DMS114 treated with DMSO at 0.1 percent for 48 hours (cell line): ENCODE data around the gene SLC35D1.
"Not testable (repeated sequence)": the region's sequence is repeated elsewhere in the genome, so short reads cannot be mapped to it uniquely, and the experiment has no call there.

ENCODE experiments used
- DNase-seq: peaks from one replicate; lab custom pipeline; 2025; ENCODE audit not compliant: unreplicated experiment; lab: John Stamatoyannopoulos, UW

Gene SLC35D1

DNA sequence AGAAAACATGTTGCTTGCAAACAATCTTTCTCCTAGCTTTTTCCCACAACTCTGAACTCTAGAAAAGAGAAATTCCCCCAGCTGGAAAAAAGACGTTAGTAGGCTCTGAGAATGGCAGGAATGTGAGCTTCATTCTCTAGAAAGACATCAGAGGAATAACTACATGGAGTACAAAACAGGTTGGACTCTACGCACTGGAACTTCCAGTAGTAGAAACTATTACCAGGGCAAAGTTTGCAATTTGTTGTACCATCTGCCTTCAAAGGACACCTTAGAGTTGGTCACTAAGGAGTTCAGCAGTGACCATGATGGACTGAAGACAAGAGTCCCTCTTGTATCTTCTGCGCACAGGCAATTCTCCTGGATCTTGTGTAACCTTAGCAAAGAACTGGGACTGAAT lies 60.9 kb downstream of the SLC35D1 start:
- no peak for DNase-seq

DNA sequence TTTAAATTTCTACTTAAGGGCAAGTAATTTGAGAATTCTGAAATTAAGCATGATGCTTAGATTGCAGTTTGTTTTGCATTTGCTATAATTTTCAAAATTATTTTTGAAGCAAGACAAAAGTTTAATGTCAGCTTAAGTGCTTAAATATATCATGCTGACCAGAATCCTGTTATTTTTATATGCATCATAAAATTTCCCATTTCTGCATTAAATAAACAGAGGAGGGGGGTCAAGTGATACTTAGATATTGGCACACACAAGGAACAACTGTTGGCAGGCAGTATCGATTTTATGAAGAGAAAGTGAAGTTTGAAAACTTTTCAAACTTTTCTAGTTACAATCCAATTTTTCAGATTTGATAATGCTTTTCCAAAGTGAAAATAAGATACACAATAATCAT lies 68.1 kb downstream of the SLC35D1 start:
- no peak for DNase-seq

DNA sequence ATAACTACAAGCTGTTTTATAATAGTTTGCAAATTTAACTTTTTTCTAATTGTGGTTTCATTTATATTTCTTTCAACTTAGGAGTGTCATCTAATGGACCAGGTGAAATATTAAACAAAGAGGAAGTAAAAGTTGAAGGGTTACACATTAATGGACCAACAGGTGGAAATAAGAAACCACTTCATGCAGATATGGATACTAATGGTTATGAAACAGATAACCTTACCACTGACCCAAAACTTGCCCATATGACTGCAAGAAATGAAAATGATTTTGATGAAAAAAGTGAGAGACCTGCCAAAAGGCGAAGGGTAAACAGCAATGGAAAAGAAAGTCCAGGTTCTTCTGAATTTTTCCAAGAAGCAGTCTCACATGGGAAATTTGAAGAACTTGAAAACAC lies 69.5 kb downstream of the SLC35D1 start:
- DNase-seq, result no peak

DNA sequence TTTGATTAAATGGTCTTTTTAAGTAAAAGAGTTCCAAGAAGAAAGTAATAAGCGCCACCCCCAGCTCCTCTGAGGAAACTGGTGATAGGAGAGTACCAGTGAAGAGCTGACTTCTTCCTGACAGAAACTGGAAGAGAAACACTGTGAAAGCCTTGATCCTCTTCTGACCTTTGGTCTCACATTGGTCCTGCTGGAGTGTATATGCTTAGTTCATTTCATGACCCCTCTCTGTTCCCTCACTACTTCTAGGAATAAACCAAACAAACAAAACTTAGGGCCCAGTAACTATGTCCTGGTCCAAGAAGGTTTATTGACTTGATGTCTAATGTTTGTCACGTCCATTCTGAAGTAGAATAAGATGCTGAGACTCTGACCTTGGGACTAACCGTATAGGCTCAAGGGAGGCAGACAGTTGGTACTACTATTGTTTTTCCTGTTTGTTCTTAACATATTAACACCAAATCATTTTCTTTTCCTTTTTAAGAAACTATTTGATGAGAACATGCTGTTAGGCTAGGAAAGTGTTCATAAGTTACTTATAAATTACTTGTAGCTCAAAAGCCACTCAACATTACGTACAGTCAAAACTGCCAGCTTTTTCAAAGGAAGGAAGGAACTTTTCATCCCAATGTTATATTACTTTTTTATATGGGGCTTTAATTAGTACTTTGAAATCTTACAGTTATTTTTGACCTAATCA lies 71.2 kb downstream of the SLC35D1 start:
- no peak for DNase-seq

DNA sequence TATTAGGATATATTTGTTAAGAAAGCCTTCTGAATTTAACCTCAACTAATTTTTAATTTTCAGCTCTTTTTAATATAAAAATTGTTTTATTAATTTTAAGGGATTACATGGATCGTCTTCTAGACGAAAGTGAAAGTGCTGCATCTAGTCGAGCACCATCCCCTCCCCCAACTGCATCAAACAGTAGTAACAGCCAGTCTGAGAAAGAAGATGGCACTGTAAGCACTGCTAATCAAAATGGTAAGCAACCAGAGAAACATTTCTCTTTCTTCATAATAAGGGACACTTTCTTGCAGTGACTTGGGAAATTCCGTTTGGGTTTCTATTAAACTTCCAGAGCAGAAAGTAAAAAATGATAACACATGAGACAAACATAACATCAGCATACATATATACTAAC lies 72.3 kb downstream of the SLC35D1 start:
- no peak for DNase-seq

DNA sequence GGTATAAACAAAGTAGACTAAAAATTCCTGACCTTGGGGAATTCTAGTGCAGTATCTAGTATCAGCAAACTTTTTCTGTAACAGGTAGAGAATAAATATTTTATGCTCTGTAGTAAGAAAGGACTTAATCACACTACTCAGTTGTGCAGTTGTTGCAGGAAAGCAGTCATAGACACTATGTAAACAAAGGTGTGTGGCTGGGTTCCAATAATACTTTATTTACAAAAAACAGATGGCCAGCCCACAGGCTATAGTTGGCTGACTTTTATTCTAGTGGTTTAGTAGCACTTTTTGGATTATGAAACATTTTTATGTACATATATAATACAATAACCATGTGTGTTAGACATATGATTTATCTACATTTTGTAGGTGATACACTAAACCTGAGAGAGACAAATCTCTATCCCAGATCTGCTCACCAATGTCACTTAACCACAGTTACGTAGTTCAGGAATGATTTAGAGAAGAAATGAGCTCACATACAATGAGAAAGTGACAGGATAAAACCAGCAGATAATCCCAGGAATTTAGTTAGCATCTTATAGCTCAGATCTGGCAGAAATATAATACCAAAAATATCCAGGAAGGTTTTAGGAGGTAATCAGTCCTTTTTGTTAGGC lies 73.1 kb downstream of the SLC35D1 start:
- no peak for DNase-seq

DNA sequence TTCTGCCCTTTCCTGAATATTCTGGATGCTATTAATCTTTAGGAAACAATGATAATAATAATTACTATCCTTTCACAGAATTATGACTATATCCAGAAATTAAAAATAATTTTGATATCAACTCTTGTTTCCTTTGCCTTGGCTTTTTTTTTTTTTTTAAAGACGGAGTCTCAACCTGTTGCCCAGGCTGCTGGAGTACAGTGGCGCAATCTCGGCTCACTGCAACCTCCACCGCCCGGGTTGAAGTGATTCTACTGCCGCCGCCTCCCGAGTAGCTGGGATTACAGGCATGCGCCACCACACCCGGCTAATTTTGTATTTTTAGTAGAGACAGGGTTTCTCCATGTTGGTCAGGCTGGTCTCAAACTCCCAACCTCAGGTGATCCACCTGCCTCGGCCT lies 74.3 kb downstream of the SLC35D1 start:
- not testable (repeated sequence) for DNase-seq

DNA sequence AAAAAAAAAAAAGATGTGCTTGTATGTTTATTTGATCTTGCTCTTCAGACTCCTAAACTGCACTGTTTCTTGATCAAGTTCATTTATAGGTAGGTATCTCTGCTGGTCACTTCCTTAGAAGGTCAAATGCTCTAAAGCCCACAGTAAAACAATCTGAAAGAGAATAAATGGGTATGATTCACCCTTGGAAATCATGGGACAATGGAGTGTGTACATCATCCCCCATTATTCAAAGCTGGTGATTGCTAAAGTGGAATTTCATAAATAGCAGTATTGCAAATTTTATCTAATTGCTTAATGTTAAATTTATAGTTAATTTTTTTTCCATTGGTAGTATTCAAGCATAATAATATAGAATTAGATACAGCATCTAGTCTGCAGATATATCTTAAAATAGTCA lies 75.7 kb downstream of the SLC35D1 start:
- no peak for DNase-seq

DNA sequence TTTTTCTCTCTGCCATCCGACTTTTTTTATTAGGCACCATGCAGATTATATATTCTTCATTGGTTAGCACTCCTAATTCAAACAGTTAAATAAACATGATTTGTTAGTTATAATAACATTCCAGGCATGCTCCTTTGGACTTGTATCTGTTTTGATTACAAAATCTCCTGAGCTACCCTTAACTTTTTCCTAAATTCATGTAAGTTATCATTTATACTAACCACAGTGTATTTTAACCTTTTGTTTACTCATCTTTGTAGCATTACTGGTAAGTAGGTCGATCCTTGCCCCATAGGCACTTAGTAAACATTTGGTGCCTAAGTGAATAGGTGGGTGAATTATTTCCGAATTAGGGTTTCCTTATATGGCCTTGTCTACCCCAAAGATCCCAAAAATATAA lies 85.4 kb downstream of the SLC35D1 start:
- no peak for DNase-seq

DNA sequence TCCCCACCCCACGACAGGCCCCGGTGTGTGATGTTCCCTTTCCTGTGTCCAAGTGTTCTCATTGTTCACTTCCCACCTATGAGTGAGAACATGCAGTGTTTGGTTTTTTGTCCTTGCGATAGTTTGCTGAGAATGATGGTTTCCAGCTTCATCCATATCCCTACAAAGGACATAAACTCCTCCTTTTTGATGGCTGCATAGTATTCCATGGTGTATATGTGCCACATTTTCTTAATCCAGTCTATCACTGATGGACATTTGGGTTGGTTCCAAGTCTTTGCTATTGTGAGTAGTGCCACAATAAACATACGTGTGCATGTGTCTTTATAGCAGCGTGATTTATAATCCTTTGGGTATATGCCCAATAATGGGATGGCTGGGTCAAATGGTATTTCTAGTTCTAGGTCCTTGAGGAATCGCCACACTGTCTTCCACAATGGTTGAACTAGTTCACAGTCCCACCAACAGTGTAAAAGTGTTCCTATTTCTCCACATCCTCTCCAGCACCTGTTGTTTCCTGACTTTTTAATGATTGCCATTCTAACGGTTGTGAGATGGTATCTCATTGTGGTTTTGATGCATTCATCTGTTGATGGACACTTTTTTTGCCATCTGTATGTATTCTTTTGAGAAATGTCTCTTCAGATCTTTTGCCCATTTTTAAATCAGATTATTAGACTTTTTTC lies 87.6 kb downstream of the SLC35D1 start:
- DNase-seq, result not testable (repeated sequence)

DNA sequence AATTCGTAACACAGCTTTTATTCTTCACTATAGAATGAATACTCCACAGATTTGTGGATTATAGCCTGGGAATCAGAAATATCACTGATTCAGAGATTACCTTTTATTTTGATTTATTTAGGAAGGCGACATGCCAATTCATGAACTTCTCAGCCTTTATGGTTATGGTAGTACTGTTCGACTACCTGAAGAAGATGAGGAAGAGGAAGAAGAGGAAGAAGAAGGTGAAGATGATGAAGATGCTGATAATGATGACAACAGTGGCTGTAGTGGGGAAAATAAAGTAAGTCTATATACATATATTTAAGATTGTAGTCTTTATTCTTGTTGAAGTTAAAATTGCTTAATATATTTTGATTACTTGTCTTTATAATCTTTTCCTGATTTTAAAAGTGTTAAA lies 96.0 kb downstream of the SLC35D1 start:
- DNase-seq, result no peak

DNA sequence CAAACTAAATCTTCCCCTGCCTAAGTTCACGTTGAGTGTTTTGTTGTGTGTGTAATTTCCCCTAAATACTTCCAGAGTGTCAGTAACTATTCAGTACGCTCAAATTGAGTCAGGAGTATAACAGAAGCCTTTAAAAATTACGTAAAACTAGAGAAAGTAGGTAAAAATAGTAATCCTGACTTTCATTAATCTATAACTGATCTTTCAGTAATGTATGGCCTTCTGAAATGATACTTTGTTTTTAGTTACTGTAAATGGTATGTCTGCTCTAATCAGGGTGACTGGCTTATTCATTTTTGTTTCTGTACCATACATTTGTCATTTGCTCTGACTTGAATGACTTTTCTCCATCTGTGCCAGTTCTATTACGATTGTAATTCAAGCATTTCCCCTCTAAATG lies 99.7 kb downstream of the SLC35D1 start:
- no peak for DNase-seq

DNA sequence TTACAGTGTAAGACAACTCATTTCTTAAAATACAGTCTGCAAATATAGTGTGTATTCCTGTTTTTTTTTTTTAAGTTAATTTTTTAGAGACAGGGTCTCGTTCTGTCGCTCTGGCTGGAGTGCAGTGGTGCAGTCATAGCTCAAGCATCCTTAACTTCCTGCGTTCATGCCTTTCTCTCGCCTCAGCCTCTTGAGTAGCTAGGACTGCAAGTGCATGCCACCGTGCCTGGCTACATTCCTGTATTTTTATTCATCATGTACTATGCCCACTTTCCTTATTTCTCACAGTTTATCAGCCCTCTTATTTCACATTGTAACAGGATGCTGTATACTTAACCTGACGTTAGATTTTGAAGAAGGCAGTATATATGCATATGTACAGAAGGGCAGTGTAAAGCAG lies 102.4 kb downstream of the SLC35D1 start:
- DNase-seq, result no peak
